Measurements from ENCODE around the gene FNDC3B. TPM values are rescaled to one million over a fixed set of nuclear protein-coding genes. Genes with fewer than 3 reads are reported as not detected.

The FNDC3B gene
- total RNA-seq, 1 experiment from 2014 or later: 173 TPM

- no peak for TF ChIP-seq SIN3A (IDR thresholded peaks at IDR 0.05; ENCODE audit: borderline replicate concordance, insufficient read depth, low read depth, low read length)
- no peak for TF ChIP-seq TCF7L2 (IDR thresholded peaks at IDR 0.05; ENCODE audit: low read depth, low read length)
- TF ChIP-seq POLR2AphosphoS5 (IDR thresholded peaks at IDR 0.05; ENCODE audit: low read depth, low read length): no peak
- TF ChIP-seq, protein P1, sequence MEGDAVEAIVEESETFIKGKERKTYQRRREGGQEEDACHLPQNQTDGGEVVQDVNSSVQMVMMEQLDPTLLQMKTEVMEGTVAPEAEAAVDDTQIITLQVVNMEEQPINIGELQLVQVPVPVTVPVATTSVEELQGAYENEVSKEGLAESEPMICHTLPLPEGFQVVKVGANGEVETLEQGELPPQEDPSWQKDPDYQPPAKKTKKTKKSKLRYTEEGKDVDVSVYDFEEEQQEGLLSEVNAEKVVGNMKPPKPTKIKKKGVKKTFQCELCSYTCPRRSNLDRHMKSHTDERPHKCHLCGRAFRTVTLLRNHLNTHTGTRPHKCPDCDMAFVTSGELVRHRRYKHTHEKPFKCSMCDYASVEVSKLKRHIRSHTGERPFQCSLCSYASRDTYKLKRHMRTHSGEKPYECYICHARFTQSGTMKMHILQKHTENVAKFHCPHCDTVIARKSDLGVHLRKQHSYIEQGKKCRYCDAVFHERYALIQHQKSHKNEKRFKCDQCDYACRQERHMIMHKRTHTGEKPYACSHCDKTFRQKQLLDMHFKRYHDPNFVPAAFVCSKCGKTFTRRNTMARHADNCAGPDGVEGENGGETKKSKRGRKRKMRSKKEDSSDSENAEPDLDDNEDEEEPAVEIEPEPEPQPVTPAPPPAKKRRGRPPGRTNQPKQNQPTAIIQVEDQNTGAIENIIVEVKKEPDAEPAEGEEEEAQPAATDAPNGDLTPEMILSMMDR (IDR thresholded peaks at IDR 0.05): no peak
- TF ChIP-seq, protein P2, sequence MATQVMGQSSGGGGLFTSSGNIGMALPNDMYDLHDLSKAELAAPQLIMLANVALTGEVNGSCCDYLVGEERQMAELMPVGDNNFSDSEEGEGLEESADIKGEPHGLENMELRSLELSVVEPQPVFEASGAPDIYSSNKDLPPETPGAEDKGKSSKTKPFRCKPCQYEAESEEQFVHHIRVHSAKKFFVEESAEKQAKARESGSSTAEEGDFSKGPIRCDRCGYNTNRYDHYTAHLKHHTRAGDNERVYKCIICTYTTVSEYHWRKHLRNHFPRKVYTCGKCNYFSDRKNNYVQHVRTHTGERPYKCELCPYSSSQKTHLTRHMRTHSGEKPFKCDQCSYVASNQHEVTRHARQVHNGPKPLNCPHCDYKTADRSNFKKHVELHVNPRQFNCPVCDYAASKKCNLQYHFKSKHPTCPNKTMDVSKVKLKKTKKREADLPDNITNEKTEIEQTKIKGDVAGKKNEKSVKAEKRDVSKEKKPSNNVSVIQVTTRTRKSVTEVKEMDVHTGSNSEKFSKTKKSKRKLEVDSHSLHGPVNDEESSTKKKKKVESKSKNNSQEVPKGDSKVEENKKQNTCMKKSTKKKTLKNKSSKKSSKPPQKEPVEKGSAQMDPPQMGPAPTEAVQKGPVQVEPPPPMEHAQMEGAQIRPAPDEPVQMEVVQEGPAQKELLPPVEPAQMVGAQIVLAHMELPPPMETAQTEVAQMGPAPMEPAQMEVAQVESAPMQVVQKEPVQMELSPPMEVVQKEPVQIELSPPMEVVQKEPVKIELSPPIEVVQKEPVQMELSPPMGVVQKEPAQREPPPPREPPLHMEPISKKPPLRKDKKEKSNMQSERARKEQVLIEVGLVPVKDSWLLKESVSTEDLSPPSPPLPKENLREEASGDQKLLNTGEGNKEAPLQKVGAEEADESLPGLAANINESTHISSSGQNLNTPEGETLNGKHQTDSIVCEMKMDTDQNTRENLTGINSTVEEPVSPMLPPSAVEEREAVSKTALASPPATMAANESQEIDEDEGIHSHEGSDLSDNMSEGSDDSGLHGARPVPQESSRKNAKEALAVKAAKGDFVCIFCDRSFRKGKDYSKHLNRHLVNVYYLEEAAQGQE (IDR thresholded peaks at IDR 0.05; ENCODE audit: insufficient read depth in 1 of 2, low read depth in 2 of 2, low read length in 1 of 2): no peak
- in situ Hi-C loops (cut with HindIII; ENCODE audit: low pct_unique_long_range_greater_than_20kb, low sequenced_read_pairs) (no loop called here), intact Hi-C loops (cut with micrococcal nuclease; ENCODE audit: unreplicated experiment) (no loop called here)
- H3K9me3 ChIP-seq (ENCODE audit: control insufficient read depth, insufficient read depth, low read depth, low read length): no peaks in the 10 kb centered on the region
- no peak for ATAC-seq
- no peaks in the 10 kb centered on the region for H3K27me3 ChIP-seq (ENCODE audit: control insufficient read depth, insufficient read depth, low read length)
- no TSS peak for BruUV-seq (replicated peaks)
- CTCF ChIA-PET: no interaction called here
- POLR2A ChIA-PET: no interaction called here
- H3K27ac ChIP-seq (ENCODE audit: low read length): peak overlapping the region; percentile 76
- H3K36me3 ChIP-seq (ENCODE audit: control insufficient read depth, insufficient read depth, low read length): peaks cover 2% of the 10 kb centered on the region; the same call in 1 of the 2 replicates
- DNase-seq (ENCODE audit: low read depth, low spot score): no peak
- peaks cover 69% of the 10 kb centered on the region for H3K4me1 ChIP-seq (ENCODE audit: control insufficient read depth, insufficient read depth, low read length)
- H3K4me3 ChIP-seq (ENCODE audit: low read depth in 2 of 2, low read length in 2 of 2): no peak overlapping the region
These were observed 50.7 kb downstream of the FNDC3B start for GRCh38 chr3:172090035-172090434.

GRCh38 chr3:172092658-172093057 lies 53.3 kb downstream of the FNDC3B start:
- in situ Hi-C loops (cut with HindIII; ENCODE audit: low pct_unique_long_range_greater_than_20kb, low sequenced_read_pairs) (no loop called here), intact Hi-C loops (cut with micrococcal nuclease; ENCODE audit: unreplicated experiment) (no loop called here)
- TF ChIP-seq SIN3A (IDR thresholded peaks at IDR 0.05; ENCODE audit: borderline replicate concordance, insufficient read depth, low read depth, low read length) (no peak), POLR2AphosphoS5 (IDR thresholded peaks at IDR 0.05; ENCODE audit: low read depth, low read length) (no peak), TCF7L2 (IDR thresholded peaks at IDR 0.05; ENCODE audit: low read depth, low read length) (no peak)
- TF ChIP-seq, protein P1 (IDR thresholded peaks at IDR 0.05): no peak
- TF ChIP-seq, protein P2 (IDR thresholded peaks at IDR 0.05; ENCODE audit: insufficient read depth in 1 of 2, low read depth in 2 of 2, low read length in 1 of 2): no peak
- DNase-seq (ENCODE audit: low read depth, low spot score): no peak
- Histone ChIP-seq H3K36me3 (ENCODE audit: control insufficient read depth, insufficient read depth, low read length) (peaks cover 2% of the 10 kb centered on the region; the same call in 1 of the 2 replicates), H3K4me1 (ENCODE audit: control insufficient read depth, insufficient read depth, low read length) (peaks cover 76% of the 10 kb centered on the region), H3K9me3 (ENCODE audit: control insufficient read depth, insufficient read depth, low read depth, low read length) (no peaks in the 10 kb centered on the region), H3K27me3 (ENCODE audit: control insufficient read depth, insufficient read depth, low read length) (no peaks in the 10 kb centered on the region), H3K27ac (ENCODE audit: low read length) (peak overlapping the region; percentile 57), H3K4me3 (ENCODE audit: low read depth in 2 of 2, low read length in 2 of 2) (no peak overlapping the region)
- 0 out of 2 replicates have a peak, but pooled peaks have one; percentile 31 for ATAC-seq
- ChIA-PET CTCF (no interaction called here), POLR2A (interaction anchor here (1.2 kb wide), 1 partner anchor 13 kb away, joined by 9 read pairs; no protein-coding TSS in a partner anchor)
- no TSS peak for BruUV-seq (replicated peaks)
